ENCODE data around the gene RPL34.
"Not testable (repeated sequence)": the region's sequence is repeated elsewhere in the genome, so short reads cannot be mapped to it uniquely, and the experiment has no call there.

The RPL34 gene

GRCh38 chr4:108620101-108620932 lies at the start of gene RPL34:
RPL34 (plus strand) TSS chr4:108620576; CDS start chr4:108621960, 1,384 bp downstream.
- peak; percentile 98 for DNase-seq

GRCh38 chr4:108570993-108571569 lies 49.3 kb upstream of the RPL34 start:
- DNase-seq = no peak

- DNase-seq = no peak
These were observed 46.0 kb upstream of the RPL34 start for GRCh38 chr4:108574402-108574801.

GRCh38 chr4:108581083-108581482 lies 39.3 kb upstream of the RPL34 start:
- no peak for DNase-seq

- no peak for DNase-seq
These were observed 33.6 kb upstream of the RPL34 start for GRCh38 chr4:108586778-108587177.

GRCh38 chr4:108588878-108589277 lies 31.5 kb upstream of the RPL34 start:
- DNase-seq = no peak

GRCh38 chr4:108589961-108590360 lies 30.4 kb upstream of the RPL34 start:
- no peak for DNase-seq

GRCh38 chr4:108590776-108591175 lies 29.6 kb upstream of the RPL34 start:
- no peak for DNase-seq

- no peak for DNase-seq
These were observed 27.7 kb upstream of the RPL34 start for GRCh38 chr4:108592674-108592986.

- DNase-seq = not testable (repeated sequence)
These were observed 26.1 kb upstream of the RPL34 start for GRCh38 chr4:108594296-108594695.

- no peak for DNase-seq
These were observed 24.0 kb upstream of the RPL34 start for GRCh38 chr4:108596344-108596743.

GRCh38 chr4:108601106-108601505 lies 19.3 kb upstream of the RPL34 start:
- DNase-seq = no peak

- peak; percentile 58 for DNase-seq
These were observed 18.8 kb upstream of the RPL34 start for GRCh38 chr4:108601532-108601931.

- no peak for DNase-seq
These were observed 18.2 kb upstream of the RPL34 start for GRCh38 chr4:108602163-108602562.

GRCh38 chr4:108607079-108607815 lies 13.1 kb upstream of the RPL34 start:
- DNase-seq = no peak

GRCh38 chr4:108611365-108611764 lies 9.0 kb upstream of the RPL34 start:
- DNase-seq = no peak

GRCh38 chr4:108612365-108612764 lies 8.0 kb upstream of the RPL34 start:
- DNase-seq = no peak

GRCh38 chr4:108619372-108620100 lies 840 bp upstream of the RPL34 start:
- DNase-seq = peak; percentile 57

GRCh38 chr4:108620933-108621905 lies 843 bp downstream of the RPL34 start:
- no peak for DNase-seq

- no peak for DNase-seq
These were observed 1.6 kb downstream of the RPL34 start for GRCh38 chr4:108622022-108622421.

- no peak for DNase-seq
These were observed 2.5 kb downstream of the RPL34 start for GRCh38 chr4:108622828-108623227.
